ENCODE measurements around the gene COL2A1. TPM values are rescaled to one million over a fixed set of nuclear protein-coding genes. Genes with fewer than 3 reads are reported as not detected.

Gene COL2A1
- total RNA-seq, 4 donors from 2014 or later: not detected

DNA sequence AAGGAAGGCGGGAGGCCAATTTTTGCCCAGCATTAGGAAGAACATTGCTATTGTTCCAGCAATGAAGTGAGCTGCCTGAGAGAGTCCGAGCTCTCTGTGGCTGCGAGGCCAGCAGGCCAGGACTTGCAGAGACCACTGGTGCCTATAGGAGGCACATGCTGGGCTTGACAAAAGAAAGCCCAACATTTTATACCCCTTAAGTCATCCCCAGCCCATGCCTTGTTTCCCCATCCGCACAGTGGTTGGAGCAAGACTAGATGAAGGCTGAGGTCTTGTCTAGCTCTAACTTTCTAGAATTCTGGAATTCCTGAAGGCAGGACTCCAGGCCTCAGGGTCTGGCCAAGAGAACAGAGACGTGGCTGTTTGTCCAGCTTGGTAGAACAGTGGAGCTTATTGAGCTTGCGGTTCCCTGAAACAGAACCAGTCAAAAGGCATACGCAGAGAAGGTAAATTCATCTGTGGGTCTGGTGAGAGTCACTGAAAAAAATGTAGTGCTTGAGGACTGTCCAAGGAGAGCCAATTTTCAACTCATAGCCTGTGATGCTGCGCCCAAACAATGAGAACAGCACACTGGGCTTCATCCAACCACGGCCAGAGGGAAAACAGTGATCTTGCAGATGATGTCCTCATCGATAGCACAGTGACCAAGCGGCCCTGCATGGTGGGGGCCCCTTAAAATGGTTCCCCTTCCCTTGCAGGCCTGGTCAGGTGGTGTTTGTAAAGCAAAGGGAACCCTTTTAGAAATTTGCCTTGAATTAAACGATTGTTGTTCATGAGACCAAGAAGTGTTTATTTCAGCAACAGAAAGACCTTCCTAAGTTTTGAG is 27.1 kb upstream of the COL2A1 start:
- Histone ChIP-seq H3K27me3 (no peaks in the 10 kb centered on the region), H3K4me1 (no peaks in the 10 kb centered on the region), H3K9me3 (no peaks in the 10 kb centered on the region), H3K36me3 (no peaks in the 10 kb centered on the region), H3K4me3 (replicated peaks in 1 of 3) (no peak overlapping the region), H3K27ac (no peak overlapping the region)
- intact Hi-C loops (cut with DNase I): no loop called here
- TF ChIP-seq CTCF (IDR thresholded peaks at IDR 0.05) (no peak), POLR2A (IDR thresholded peaks at IDR 0.05) (no peak)
- no peak for DNase-seq
- 91 to 92% methylated on average over 12 of the region's 12 CpGs for WGBS, 2 donors

DNA sequence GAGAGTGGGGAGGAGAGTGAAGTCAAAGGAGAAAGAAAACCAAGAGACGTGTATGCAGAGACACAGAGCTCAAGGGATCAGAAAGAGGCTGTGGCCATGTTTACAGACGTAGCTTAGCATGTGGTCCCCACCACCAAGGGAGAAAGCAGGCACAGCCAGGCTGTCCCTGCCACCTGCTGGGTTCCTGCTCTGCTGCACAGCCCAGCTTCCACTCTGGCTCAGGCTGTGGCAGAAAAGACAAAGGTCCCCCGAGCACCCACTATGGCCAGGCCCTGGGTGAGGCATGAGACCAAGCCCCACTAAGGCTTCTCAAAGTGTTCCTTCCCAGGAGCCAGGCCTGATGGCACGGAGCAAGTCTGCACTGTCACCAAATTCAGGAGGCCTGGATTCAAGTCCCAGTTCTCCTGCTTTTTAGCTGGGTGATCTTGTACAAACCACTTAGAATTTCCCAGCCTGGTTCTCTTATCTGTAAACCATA is 25.9 kb upstream of the COL2A1 start:
- no peak overlapping the region for H3K27ac ChIP-seq
- no peaks in the 10 kb centered on the region for H3K36me3 ChIP-seq
- WGBS, 2 donors: 78 to 84% methylated on average over 4 of the region's 4 CpGs
- H3K9me3 ChIP-seq: no peaks in the 10 kb centered on the region
- no peak overlapping the region for H3K4me3 ChIP-seq (replicated peaks in 1 of 3)
- intact Hi-C loops (cut with DNase I): no loop called here
- TF ChIP-seq CTCF (IDR thresholded peaks at IDR 0.05): no peak
- TF ChIP-seq POLR2A (IDR thresholded peaks at IDR 0.05): no peak
- no peak for DNase-seq
- no peaks in the 10 kb centered on the region for H3K4me1 ChIP-seq
- no peaks in the 10 kb centered on the region for H3K27me3 ChIP-seq

DNA sequence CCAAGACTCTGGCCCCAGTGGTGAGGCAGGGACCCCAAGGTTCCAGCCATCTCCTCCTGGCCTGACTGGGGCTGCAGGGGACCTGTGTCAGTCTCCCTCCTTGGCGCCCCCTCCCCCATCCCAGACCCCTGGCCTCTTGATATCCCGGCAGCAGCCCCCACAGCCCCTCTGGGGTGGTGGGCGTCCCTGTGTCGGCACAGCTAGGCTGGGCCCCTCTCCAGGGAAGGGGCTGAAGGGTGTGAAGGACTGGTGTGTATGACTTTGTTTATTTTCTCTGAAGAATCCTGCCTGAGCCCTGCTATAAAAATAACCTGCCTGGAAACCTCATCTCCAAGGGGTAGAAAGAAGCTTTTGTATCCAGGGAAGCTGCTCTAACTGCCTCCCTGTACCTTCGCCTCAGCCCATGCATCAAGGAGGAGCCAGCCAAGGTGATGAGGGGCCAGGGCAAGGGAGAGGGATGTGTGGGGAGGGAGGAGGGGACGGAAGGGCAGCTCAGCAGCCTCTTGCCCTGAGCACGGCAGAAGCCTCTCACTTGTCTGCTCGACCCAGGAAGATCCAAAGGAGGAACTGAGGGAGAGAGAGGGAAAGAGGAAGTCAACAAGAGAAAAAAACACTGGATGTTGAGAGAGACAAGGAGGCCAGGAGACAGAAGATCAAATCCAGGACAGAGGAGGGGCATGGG is 25.4 kb upstream of the COL2A1 start:
- intact Hi-C loops (cut with DNase I): no loop called here
- Histone ChIP-seq H3K36me3 (no peaks in the 10 kb centered on the region), H3K9me3 (no peaks in the 10 kb centered on the region), H3K27ac (no peak overlapping the region), H3K27me3 (no peaks in the 10 kb centered on the region), H3K4me3 (replicated peaks in 1 of 3) (no peak overlapping the region), H3K4me1 (no peaks in the 10 kb centered on the region)
- DNase-seq: no peak
- 48 to 55% methylated on average over 6 to 8 of the region's 8 CpGs for WGBS, 2 donors
- no peak for TF ChIP-seq POLR2A (IDR thresholded peaks at IDR 0.05)
- TF ChIP-seq CTCF (IDR thresholded peaks at IDR 0.05): no peak

GRCh38 chr12:48028541-48029431 is 24.5 kb upstream of the COL2A1 start:
- 66 to 75% methylated on average over 4 to 5 of the region's 5 CpGs for WGBS, 2 donors
- TF ChIP-seq POLR2A (IDR thresholded peaks at IDR 0.05) (no peak), CTCF (IDR thresholded peaks at IDR 0.05) (no peak)
- H3K27me3 ChIP-seq: no peaks in the 10 kb centered on the region
- no peaks in the 10 kb centered on the region for H3K9me3 ChIP-seq
- H3K4me3 ChIP-seq (replicated peaks in 1 of 3): no peak overlapping the region
- no peaks in the 10 kb centered on the region for H3K36me3 ChIP-seq
- intact Hi-C loops (cut with DNase I): no loop called here
- no peaks in the 10 kb centered on the region for H3K4me1 ChIP-seq
- no peak for DNase-seq
- no peak overlapping the region for H3K27ac ChIP-seq
